Measurements from ENCODE around the gene TMEM14B.

Gene TMEM14B

GRCh38 chr6:10723567-10723881 lies 24.1 kb upstream of the TMEM14B start:
- TF ChIP-seq, protein P1, sequence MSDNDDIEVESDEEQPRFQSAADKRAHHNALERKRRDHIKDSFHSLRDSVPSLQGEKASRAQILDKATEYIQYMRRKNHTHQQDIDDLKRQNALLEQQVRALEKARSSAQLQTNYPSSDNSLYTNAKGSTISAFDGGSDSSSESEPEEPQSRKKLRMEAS (IDR thresholded peaks at IDR 0.05) = no peak
- TF ChIP-seq FOXM1 (IDR thresholded peaks at IDR 0.05; ENCODE audit: borderline replicate concordance, low read depth) = no peak

- TF ChIP-seq FOXM1 (IDR thresholded peaks at IDR 0.05; ENCODE audit: borderline replicate concordance, low read depth) (no peak), TAF1 (IDR thresholded peaks at IDR 0.05; ENCODE audit: low read depth) (no peak), TCF12 (IDR thresholded peaks at IDR 0.05; ENCODE audit: low read depth) (no peak), YY1 (IDR thresholded peaks at IDR 0.05; ENCODE audit: low read depth) (no peak)
These were observed 22.6 kb upstream of the TMEM14B start for GRCh38 chr6:10725044-10725443.

GRCh38 chr6:10725716-10726115 lies 21.9 kb upstream of the TMEM14B start:
- TF ChIP-seq FOXM1 (IDR thresholded peaks at IDR 0.05; ENCODE audit: borderline replicate concordance, low read depth) = no peak
- TF ChIP-seq ZBTB7A (IDR thresholded peaks at IDR 0.05; ENCODE audit: low read depth) = no peak
- no peak for TF ChIP-seq REST (IDR thresholded peaks at IDR 0.05; ENCODE audit: low read depth)
- no peak for TF ChIP-seq TAF1 (IDR thresholded peaks at IDR 0.05; ENCODE audit: low read depth)
- TF ChIP-seq TCF12 (IDR thresholded peaks at IDR 0.05; ENCODE audit: low read depth) = no peak
- no peak for TF ChIP-seq EGR1 (IDR thresholded peaks at IDR 0.05)
- TF ChIP-seq, protein P2, sequence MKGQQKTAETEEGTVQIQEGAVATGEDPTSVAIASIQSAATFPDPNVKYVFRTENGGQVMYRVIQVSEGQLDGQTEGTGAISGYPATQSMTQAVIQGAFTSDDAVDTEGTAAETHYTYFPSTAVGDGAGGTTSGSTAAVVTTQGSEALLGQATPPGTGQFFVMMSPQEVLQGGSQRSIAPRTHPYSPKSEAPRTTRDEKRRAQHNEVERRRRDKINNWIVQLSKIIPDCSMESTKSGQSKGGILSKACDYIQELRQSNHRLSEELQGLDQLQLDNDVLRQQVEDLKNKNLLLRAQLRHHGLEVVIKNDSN (IDR thresholded peaks at IDR 0.05) = no peak
- no peak for TF ChIP-seq EP300 (IDR thresholded peaks at IDR 0.05; ENCODE audit: borderline replicate concordance)
- no peak for TF ChIP-seq NFIC (IDR thresholded peaks at IDR 0.05)
- no peak for TF ChIP-seq CREB1 (IDR thresholded peaks at IDR 0.05; ENCODE audit: low read depth)
- TF ChIP-seq CEBPB (IDR thresholded peaks at IDR 0.05) = no peak
- TF ChIP-seq, protein P1 (IDR thresholded peaks at IDR 0.05) = no peak
- TF ChIP-seq YY1 (IDR thresholded peaks at IDR 0.05; ENCODE audit: low read depth) = no peak
- no peak for TF ChIP-seq RAD21 (IDR thresholded peaks at IDR 0.05; ENCODE audit: low read depth)
- no peak for TF ChIP-seq TEAD4 (IDR thresholded peaks at IDR 0.05)

DNA sequence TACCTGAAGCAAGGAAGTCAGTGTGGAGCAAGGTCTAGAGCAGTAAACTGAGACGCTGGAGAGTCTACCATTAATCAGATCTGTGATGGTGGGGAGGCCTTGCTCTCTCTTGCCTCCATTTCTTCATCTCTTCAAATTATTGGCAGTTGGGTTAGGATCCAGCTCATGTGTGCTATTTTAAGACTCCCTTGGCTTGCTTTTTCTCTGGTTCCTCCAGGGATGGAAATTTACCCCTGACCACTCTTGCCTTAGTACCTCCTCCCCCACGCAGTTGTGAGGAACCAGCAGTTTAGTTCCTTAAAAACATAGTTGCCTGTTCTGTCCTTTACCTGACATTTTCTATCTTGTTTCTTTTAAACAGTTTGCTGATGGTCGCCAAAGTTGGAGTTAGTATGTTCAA lies 17.4 kb upstream of the TMEM14B start:
- no peak for TF ChIP-seq EGR1 (IDR thresholded peaks at IDR 0.05)
- TF ChIP-seq YY1 (IDR thresholded peaks at IDR 0.05; ENCODE audit: low read depth) = no peak
- TF ChIP-seq EP300 (IDR thresholded peaks at IDR 0.05; ENCODE audit: borderline replicate concordance) = no peak
- no peak for TF ChIP-seq RAD21 (IDR thresholded peaks at IDR 0.05; ENCODE audit: low read depth)
- no peak for TF ChIP-seq NFIC (IDR thresholded peaks at IDR 0.05)
- TF ChIP-seq TCF12 (IDR thresholded peaks at IDR 0.05; ENCODE audit: low read depth) = no peak
- TF ChIP-seq, protein P1 (IDR thresholded peaks at IDR 0.05) = no peak
- no peak for TF ChIP-seq TEAD4 (IDR thresholded peaks at IDR 0.05)
- TF ChIP-seq REST (IDR thresholded peaks at IDR 0.05; ENCODE audit: low read depth) = no peak
- no peak for TF ChIP-seq CREB1 (IDR thresholded peaks at IDR 0.05; ENCODE audit: low read depth)
- TF ChIP-seq, protein P2 (IDR thresholded peaks at IDR 0.05) = no peak
- no peak for TF ChIP-seq ZBTB7A (IDR thresholded peaks at IDR 0.05; ENCODE audit: low read depth)
- TF ChIP-seq TAF1 (IDR thresholded peaks at IDR 0.05; ENCODE audit: low read depth) = no peak

GRCh38 chr6:10733151-10733715 lies 14.4 kb upstream of the TMEM14B start:
- TF ChIP-seq, protein P1 (IDR thresholded peaks at IDR 0.05) = no peak

- no peak for TF ChIP-seq EGR1 (IDR thresholded peaks at IDR 0.05)
- TF ChIP-seq, protein P2 (IDR thresholded peaks at IDR 0.05) = no peak
- no peak for TF ChIP-seq RAD21 (IDR thresholded peaks at IDR 0.05; ENCODE audit: low read depth)
- TF ChIP-seq TCF12 (IDR thresholded peaks at IDR 0.05; ENCODE audit: low read depth) = no peak
- no peak for TF ChIP-seq CEBPB (IDR thresholded peaks at IDR 0.05)
- TF ChIP-seq REST (IDR thresholded peaks at IDR 0.05; ENCODE audit: low read depth) = no peak
- TF ChIP-seq FOXM1 (IDR thresholded peaks at IDR 0.05; ENCODE audit: borderline replicate concordance, low read depth) = no peak
- TF ChIP-seq EP300 (IDR thresholded peaks at IDR 0.05; ENCODE audit: borderline replicate concordance) = no peak
- TF ChIP-seq NFIC (IDR thresholded peaks at IDR 0.05) = no peak
- TF ChIP-seq TEAD4 (IDR thresholded peaks at IDR 0.05) = no peak
- TF ChIP-seq CREB1 (IDR thresholded peaks at IDR 0.05; ENCODE audit: low read depth) = no peak
- no peak for TF ChIP-seq ZBTB7A (IDR thresholded peaks at IDR 0.05; ENCODE audit: low read depth)
These were observed 13.7 kb upstream of the TMEM14B start for GRCh38 chr6:10733863-10734262.

All from Ishikawa (cell line).